CD4-positive, alpha-beta T cell treated with Interleukin-6 for 4 hours (primary cell): ENCODE measurements around the gene OSBPL8.
"Not testable (repeated sequence)": the region's sequence is repeated elsewhere in the genome, so short reads cannot be mapped to it uniquely, and the experiment has no call there.

Experiments
- DNase-seq: peaks from one replicate; pipeline ENCODE4 v3.0.0-alpha.2; 2020; ENCODE audit warnings: mixed read lengths

Gene OSBPL8

GRCh38 chr12:76409074-76409473 lies 150.5 kb downstream of the OSBPL8 start:
- no peak for DNase-seq

GRCh38 chr12:76407710-76408109 lies 151.9 kb downstream of the OSBPL8 start:
- DNase-seq: no peak

GRCh38 chr12:76402259-76402658 lies 157.3 kb downstream of the OSBPL8 start:
- DNase-seq: no peak

DNA sequence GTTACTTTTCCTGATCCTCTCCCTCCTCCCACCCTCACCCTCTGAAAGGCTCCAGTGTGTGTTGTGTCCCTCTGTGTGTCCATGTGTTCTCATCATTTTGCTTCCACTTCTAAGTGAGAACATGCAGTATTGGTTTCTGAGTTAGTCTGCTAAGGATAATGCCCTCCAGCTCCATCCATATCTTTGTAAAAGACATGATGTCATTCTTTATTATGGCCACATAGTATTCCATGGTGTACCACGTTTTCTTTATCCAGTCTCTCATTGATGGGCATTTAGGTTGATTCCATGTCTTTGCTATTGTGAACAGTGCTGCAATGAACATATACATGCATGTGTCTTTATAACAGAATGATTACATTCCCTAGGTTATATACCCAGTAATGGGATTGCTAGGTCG lies 159.4 kb downstream of the OSBPL8 start:
- DNase-seq: no peak

- DNase-seq: no peak
Measured at GRCh38 chr12:76399040-76399439, 160.5 kb downstream of the OSBPL8 start.

DNA sequence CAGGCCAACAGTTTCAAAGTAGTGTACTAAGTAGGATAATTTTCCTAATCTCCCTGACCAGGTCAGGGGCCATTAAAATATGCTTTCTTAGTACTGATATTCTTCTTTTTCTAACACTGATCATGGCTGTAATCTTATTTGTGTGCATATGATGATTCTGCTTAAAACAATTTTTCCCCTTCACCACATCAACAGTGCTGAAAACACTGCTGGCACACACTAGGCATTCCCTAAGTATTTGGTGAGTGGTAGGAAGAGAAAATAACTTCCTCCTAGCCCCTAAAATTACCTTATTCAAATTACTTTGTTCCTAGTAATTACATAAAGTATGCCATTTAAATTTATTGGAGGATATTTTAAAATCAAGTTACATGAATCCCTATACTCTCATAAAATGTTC lies 161.5 kb downstream of the OSBPL8 start:
- no peak for DNase-seq

- no peak for DNase-seq
Measured at GRCh38 chr12:76391461-76391860, 168.1 kb downstream of the OSBPL8 start.

- no peak for DNase-seq
Measured at GRCh38 chr12:76387614-76388013, 172.0 kb downstream of the OSBPL8 start.

DNA sequence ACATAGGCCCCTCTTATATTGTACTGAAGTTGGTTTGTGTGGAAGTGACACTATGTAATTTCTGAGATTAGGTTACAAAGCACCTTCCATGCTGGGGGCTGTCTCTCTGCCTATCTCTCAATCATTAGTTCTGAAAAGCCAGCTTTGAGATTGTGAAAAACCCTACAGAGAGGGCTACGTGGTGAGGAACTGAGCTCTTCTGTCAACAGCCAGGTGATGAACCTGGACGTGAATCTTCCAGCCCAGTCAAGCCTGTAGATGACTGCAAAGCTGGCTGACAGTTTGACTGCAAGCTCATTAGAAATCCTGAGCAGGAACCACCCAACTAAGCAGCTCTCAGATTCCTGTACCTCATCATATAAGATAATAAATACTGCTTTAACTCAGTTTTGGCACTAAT lies 175.0 kb downstream of the OSBPL8 start:
- no peak for DNase-seq

- no peak for DNase-seq
Measured at GRCh38 chr12:76383988-76384387, 175.6 kb downstream of the OSBPL8 start.

GRCh38 chr12:76379261-76379660 lies 180.3 kb downstream of the OSBPL8 start:
- no peak for DNase-seq

GRCh38 chr12:76376876-76377275 lies 182.7 kb downstream of the OSBPL8 start:
- DNase-seq: not testable (repeated sequence)

DNA sequence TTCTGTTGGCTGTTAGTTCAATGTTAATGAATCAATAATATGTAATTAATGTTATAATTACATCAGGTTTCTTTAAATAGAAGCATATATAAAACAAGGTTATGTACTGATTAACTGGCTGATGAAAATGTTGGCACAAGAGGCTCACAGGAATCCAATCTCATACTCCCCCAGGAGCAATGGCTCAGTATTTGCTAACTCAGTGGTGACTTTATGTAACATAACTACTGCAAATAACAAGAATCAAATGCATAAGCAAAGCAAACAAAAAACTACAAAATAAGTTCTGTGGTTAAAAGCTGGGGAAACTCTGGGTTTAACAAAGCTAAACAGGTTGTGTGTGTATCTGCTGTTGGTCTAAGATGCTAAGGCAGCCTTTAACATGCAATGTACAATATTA lies 183.6 kb downstream of the OSBPL8 start:
- no peak for DNase-seq

DNA sequence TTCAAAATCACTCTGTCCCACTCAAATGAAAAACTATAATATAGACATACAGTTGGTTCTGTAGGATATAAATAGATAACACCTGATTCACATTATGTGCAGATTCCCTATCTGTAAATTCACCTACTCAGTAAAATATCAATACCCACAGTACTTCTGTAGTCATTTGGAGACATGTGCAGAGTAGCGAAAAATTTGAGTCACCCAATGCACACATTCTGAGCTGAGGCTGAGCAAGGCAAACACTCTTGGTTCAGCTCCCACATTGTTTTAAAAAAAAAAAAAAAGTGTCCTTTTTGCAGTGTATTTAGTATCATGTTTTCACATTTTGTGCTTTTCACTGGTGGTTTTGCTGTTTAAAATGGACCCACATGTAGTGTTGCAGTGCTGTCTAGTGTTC lies 184.1 kb downstream of the OSBPL8 start:
- no peak for DNase-seq

DNA sequence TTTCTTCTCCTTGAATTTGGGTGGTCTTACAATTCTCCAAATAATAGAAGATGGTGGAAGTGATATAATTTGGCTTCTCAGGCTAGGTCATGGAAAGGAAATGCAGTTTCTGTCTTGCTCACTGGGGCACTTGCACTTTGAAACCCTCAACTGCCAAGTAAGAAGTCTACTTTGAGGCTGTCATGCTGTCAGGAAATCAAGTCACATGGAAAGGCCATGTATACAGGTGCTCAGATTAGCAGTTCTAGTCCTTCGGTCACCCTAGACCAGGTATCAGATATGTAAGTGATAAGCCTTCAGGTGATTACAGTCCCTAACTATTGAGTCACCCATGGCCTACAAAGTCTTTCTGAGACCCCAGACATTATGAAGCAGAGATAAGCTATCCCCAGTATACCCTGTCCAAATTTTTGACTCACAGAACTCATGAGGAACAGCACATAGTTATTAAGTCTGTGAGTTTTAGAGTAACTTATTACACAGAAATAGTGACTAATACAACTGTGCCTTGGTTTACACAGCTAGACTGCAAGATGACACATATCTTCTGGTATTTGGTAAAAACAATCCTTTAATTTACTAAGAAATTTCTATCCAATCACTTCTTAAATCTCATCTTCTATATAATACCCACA lies 185.1 kb downstream of the OSBPL8 start:
- no peak for DNase-seq

DNA sequence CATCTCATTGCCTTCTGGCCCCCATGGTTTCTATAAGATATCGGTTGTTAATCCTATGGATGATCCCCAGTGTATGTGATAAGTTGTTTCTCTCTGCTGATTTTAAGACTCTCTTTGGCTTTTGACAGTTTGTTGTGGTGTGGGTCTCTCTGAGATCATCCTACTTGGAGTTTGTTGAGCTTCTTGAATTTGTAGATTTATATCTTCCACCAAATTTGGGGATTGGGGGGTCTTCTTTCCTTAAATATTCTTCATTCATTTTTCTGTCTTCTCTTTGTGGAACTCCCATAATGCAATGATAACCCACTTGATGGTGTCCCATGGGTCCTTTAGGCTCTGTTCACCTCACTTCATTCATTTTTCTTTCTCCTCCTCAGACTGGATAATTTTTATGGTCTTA lies 191.3 kb downstream of the OSBPL8 start:
- DNase-seq: no peak

- DNase-seq: no peak
Measured at GRCh38 chr12:76366163-76366562, 193.4 kb downstream of the OSBPL8 start.

DNA sequence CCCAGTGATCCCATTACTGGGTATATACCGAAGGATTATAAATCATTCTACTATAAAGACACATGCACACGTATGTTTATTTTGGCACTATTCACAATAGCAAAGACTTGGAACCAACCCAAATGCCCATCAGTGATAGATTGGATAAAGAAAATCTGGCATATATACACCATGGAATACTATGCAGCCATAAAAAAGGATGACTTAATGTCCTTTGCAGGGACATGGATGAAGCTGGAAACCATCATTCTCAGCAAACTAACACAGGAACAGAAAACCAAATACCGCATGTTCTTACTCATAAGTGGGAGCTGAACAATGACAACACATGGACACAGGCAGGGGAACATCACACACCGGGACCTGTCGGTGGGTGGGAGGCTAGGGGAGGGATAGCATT lies 195.4 kb downstream of the OSBPL8 start:
- not testable (repeated sequence) for DNase-seq

DNA sequence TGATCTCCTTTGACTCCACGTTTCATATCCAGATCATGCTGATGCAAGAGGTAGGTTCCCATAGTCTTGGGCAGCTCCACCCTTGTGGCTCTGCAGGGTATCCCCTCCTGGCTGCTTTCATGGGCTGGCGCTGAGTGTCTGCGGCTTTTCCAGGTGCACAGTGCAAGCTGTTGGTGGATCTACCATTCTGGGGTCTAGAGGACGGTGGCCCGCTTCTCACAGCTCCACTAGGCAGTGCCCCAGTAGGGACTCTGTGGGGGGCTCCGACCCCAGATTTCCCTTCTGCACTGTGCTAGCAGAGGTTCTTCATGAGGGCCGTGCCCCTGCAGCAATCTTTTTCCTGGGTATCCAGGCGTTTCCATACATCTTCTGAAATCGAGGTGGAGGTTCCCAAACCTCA lies 199.3 kb downstream of the OSBPL8 start:
- no peak for DNase-seq

DNA sequence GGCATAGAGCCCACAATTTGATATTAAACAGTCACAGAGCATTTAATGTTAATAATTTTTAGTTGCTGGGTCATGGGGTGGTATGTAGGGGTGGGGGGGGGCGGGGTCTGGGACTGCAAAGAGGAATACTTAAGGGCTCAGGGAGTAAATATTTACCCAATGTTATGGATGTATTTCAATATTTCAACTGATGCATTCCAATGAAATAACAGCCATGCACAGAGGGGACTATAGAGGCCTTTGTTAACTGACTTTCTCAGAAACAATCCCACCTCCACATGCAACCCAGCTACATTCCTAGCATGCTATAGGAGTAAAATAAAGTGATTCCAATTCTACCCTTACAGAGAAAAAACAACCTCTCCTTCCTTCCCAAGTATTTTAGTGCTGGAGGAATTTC lies 203.5 kb downstream of the OSBPL8 start:
- no peak for DNase-seq

GRCh38 chr12:76348079-76348901 lies 211.3 kb downstream of the OSBPL8 start, which contains the start of gene BBS10:
Gene BBS10 (minus strand): TSS chr12:76348415. CDS start chr12:76348358, 57 bp downstream.
- DNase-seq: peak; percentile 86

GRCh38 chr12:76346798-76347420 lies 212.7 kb downstream of the OSBPL8 start:
- DNase-seq: no peak

- no peak for DNase-seq
Measured at GRCh38 chr12:76346236-76346635, 213.3 kb downstream of the OSBPL8 start.

DNA sequence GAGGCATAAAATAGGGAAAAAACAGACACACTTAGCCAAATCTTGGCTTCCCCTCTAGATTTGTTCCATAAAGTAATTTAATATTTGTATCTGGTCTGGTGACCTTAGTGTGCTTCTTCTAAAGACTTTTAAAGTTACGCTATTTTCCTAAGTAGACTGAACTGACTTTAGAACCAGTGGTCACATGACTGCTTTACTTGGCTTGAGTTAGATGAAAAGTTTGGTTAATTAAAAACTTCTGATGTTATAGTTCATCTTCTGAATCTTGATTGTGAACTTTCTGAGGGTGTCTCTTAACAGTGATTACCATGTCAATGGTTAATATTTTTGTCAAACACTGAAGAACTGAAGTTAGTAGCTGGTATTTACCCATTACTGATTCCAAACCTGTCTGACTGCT lies 214.0 kb downstream of the OSBPL8 start:
- DNase-seq: no peak
